NCI-H146 treated with DMSO at 0.1 percent for 48 hours (cell line): Measurements from ENCODE around the gene RILPL2.
"Not testable (repeated sequence)": the region's sequence is repeated elsewhere in the genome, so short reads cannot be mapped to it uniquely, and the experiment has no call there.

Experiments used
- DNase-seq: peaks from one replicate; lab custom pipeline; 2025; ENCODE audit not compliant: unreplicated experiment; lab: John Stamatoyannopoulos, UW

RILPL2 gene

DNA sequence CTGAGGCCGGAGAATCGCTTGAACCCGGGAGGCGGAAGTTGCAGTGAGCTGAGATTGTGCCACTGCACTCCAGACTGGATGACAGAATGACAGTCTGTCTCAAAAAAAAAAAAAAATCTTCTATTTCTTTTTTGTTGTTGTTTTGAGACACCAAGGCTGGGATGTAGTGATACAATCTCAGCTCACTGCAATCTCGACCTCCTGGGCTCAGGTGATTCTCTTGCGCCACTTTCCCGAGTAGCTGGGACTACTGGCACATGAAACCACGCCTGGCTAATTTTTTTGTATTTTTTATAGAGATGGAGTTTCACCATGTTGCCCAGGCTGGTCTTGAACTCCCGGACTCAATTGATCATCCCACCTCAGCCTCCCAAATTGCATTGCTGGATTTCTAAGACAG lies 14.2 kb upstream of the RILPL2 start:
- no peak for DNase-seq

DNA sequence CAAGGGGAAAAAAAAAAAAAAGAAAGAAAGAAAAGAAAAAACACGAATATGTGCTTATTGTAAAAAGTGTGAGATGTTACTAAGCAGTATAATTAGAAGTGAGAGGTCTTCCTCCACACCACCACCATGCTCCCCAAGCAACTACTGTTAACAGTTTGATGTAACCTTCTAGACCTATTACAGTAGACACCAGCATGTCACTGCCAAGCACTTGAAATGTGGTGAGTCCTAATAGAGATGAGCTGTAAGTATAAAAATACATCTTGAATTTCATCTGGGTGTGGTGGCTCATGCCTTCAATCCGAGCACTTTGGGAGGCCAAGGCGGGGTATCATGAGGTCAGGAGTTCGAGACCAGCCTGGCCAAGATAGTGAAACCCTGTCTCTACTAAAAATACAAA lies 13.4 kb upstream of the RILPL2 start:
- no peak for DNase-seq

DNA sequence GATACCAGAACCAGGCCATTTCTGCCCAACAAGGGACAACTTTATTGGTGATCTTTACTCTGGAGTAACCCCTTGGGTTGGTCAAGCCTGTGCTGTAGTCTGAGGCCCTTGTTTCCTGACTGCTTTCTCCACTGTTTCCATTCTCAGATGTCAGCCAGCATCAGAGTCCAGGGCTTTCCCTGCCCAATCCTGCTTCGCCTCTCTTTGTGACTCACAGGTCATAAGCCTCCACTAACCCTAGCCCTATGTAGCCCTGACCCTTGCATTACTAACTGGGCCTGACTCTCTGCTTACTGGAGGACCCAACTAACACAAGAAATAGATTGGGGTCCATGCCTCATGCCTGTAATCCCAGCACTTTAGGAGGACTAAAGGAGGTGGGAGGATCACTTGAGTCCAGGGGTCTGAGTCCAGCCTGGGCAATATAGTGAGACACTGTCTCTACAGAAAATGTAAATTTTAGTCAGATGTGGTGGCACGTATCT lies 12.8 kb upstream of the RILPL2 start:
- no peak for DNase-seq

DNA sequence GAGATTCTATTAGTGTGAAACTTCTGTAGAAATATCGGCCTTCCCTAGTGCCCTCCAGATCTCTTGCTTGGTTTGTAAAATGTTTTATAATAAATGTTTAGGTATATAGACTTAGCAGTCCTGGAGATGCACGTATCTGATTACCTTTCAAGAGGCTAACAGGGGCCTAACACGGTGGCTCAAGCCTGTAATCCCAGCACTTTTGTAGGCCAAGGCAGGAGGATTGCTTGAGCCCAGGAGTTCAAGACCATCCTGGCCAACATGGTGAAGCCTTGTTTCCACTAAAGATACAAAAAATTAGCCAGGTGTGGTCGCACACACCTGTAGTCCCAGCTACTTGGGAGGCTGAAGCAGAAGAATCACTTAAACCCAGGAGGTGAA lies 9.8 kb upstream of the RILPL2 start:
- DNase-seq: no peak

DNA sequence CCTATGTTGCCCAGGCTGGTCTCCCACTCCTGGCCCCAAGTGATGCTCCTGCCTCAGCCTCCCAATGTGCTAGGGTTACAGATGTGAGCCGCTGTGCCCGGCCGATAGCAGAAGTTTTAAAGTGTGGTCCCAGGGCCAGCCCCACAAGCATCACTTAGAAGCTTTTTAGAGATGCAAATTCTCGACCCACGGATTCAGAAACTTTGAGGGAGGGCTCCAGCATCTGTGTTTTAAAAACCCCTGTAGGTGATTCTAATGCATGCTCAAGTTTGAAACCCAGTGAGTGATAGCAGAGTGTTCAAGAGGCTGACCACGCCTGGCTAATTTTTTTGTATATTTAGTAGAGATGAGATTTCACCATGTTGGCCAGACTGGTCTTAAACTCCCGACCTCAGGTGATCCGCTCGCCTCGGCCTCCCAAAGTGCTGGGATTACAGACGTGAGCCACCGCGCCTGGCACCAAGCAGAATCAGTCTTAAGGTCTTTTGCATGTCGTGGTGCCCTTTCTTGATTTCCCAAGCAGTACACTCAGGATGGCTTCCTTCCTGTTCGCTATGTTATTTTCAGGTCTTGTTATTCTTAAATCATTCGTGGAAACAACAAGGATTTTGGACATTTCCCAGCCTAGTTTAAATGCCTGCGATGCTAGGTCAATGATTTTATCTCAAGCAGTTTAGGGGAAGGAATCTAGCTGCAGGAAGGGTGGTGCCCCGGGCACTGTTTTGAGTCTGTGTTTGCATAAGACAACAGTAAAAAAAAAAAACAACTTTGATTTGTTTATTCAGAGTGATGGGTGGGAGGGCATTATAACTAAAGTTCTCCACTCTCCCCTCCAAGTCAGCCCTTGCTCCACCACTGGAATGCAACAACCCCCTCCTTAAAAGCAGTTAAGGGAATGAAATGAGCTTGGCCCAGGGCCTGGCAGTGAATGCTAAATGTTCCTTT lies 9.2 kb upstream of the RILPL2 start:
- DNase-seq: no peak

DNA sequence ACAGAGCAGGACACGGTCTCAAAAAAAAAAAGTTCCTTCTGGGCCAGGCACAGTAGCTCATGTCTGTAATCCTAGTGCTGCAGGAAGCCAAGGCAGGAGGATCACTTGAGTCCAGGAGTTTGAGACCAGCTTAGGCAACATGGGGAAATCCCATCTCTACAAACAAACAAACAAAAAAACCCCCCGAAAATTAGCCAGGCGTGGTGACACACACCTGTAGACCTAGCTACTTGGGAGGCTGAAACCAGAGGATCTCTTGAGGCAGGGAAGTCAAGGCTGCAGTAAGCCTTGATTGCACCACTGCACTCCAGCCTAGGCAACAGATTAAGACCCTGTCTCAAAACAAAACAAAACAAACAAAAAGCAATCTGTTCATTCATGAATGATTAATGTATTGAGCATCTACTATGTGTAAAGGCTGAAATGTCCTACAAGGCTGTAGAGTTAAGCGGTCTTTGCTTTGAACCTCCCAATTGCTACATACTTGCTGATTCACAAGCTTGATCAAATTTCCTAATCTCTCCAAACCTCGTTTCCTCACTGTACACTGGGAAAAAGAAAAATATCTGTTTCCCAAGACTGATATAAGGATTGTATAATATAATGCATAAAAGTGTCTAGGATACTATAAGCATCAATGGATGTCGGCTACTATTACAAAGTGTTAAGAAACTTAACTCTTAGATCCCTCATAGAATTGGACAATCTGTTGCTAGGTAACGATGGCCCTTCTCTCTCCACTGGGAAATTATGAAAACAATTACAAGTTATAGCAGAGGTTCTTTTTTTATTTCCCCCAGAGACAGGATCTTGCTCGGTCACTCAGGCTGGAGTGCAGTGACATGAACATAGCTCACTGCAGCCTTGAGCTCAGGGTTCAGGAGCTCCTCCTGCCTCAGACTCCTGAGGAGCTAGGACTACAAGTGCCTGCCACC lies 7.9 kb upstream of the RILPL2 start:
- no peak for DNase-seq

DNA sequence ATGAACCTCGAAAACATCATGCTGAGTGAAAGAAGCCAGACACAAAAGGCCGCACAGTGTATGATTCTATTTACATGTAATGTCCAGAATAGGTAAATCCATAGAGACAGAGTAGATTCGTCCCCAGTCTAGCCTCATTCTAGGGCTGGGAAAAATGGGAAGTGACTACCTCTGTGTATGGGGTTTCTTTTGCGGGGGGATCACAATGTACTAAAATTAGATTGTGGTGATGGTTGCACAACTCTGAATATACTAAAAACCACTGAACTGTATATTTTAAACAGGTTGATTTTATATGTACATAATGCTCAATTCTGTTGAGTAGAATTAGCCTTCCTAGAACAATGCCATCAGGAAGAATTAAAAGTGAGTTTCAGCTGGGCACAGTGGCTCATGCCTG lies 6.3 kb upstream of the RILPL2 start:
- no peak for DNase-seq

DNA sequence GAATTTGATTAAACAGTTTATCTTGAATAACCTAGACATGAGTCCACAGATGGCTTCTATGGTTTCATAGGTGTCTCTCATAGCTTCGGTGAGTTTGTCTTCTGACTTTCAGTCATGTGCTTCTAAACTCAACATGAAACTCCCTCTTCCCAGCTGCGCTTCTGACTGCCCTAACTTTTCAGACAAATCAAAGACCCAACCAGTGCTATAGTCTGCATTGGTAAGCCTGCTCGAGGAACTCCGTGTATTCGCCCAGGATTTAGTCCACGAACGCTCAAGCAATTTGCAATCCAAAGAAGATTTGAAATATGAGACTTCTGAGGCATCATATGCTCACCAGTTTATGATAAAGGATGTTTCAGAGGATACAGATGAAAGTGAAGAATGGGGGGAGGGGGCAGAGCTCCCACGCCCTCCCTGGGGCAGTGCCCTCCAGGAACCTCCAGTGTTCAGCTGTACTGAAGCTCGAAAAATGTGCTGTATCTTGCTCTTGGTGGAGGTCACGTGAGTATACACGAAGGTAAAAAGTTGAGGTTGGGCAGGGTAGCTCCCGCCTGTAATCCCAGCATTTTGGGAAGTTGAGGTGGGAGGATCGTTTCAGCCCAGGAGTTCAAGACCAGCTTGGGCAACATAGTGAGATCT lies 5.2 kb upstream of the RILPL2 start:
- no peak for DNase-seq

DNA sequence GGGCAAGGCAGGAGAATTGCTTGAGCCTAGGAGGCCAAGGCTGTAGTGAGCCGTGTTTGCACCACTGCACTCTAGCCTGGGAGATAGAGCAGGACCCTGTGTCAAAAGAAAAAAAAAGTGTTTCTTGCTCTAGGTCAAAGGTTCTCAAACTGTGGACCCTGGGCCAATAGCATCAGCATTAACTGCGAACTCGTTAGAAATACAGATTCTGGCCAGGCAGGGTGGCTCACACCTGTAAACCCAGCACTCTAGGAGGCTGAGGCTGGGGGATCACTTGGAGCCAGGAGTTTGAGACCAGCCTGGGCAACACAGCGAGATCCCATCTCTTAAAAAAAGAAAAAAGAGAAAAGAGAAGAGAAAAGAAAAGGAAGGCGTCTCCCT lies 858 bp downstream of the RILPL2 start:
- DNase-seq: no peak

DNA sequence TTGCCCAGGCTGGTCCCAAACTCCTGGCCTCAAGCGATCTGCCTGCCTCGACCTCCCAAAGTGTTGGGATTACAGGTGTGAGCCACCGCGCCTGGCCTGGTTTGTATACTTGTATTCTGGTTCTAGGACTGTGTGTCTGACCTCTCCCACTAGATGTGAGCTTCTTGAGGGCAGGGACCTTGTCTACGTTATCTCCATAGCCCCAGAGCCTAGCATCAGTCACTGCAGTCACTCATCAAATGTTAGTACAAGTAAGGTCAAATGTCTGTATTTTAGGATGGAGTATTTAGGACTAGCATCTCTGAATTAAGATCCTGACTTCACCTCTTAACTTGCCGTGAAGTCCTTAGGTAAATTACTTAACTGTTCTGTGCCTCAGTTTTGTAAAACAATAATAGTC lies 2.9 kb downstream of the RILPL2 start:
- DNase-seq: no peak

DNA sequence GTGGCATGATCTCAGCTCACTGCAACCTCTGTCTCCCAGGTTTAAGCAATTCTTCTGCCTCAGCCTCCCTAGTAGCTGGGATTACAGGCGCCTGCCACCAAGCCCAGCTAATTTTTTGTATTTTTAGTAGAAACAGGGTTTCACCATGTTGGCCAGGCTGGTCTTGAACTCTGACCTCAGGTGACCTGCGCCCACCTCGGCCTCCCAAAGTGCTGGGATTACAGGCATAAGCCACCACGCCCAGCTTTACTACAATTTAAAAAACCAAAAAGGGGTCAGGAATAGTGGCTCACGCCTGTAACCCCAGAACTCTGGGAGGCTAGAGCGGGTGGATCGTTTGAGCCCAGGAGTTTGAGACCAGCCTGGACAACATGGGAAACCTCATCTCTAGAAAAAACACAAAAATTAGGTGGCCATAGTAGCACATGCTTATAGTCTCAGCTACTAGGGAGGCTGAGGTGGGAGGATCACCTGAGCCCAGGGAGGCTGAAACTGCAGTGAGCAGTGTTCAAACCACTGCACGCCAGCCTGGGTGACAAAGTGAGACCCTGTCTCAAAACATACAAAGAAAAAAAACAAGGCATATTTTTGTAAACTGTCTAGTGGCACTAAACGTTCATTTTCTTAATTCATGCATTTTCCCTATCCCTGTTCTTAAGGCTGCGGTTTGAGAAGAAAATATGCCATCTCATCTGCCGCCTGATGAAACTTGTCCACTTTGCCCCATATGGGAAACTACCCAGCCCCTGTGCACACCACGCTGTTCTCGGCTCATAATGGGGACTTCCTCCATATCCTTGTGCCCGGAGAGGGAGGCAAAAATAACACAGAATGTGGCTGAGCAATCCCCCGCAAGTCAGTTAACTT lies 4.3 kb downstream of the RILPL2 start:
- not testable (repeated sequence) for DNase-seq

DNA sequence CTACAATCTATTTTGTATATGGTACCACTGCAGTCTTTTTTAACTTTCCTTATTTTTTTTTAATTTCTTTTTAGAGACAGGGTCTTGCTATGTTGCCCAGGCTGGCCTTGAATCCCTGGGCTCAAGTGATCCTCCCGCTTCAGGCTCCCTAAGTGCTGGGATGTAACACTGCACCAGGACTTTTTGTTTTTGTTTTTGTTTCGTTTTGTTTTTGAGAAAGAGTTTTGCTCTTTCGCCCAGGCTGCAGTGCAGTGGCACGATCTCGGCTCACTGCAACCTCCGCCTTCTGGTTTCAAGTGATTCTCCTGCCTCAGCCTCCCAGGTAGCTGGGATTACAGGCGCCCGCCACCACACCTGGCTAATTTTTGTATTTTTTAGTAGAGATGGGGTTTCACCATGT lies 7.4 kb downstream of the RILPL2 start:
- not testable (repeated sequence) for DNase-seq

DNA sequence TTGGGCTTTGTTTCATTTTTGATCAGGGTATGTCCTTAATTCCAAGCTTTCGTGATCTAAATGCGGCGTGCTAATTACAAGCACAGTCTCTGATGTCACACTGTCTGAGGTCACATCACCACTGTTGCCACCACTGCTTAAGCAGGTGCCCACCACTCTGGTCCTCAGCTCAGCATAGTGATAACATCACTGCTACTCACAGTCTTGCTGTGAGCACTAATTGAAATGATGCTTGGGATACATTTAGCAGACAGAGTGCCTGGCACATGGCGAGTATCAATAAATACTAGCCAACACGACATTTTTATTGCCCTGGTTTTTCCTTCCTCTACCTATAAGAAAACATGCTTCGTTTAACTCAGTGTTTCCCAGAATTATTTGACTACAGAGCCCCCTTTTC lies 7.9 kb downstream of the RILPL2 start:
- no peak for DNase-seq

DNA sequence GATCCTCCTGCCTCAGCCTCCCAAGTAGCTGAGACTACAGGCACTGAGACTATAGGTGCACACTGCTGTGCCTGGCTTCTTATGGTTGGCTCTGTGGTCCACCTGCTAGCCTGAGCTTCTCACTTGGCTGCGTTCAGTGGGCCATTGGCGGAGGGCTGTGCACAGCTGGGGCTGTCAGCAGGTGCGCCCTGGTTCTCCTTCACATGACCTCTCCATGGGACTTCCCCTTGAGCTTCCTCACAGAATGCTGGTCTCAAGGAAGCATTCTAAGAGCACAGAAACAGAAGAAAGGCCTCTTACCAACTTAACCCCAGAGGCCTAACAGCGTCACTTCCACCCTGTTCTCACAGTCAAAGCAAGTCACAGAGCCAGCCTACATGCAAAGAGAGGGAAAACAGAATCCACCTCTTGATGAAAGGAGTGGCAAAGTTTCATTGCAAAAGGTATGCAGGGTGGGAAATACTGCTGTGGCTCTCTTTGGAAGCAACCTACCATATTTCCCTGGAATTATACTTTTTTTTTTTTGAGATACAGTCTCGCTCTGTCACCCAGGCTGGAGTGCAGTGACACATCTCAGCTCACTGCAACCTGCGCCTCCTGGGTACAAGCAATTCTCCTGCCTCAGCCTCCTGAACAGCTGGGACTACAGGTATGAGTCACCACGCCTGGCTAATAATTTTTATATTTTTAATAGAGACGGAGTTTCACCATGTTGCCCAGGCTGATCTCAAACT lies 9.3 kb downstream of the RILPL2 start:
- no peak for DNase-seq

DNA sequence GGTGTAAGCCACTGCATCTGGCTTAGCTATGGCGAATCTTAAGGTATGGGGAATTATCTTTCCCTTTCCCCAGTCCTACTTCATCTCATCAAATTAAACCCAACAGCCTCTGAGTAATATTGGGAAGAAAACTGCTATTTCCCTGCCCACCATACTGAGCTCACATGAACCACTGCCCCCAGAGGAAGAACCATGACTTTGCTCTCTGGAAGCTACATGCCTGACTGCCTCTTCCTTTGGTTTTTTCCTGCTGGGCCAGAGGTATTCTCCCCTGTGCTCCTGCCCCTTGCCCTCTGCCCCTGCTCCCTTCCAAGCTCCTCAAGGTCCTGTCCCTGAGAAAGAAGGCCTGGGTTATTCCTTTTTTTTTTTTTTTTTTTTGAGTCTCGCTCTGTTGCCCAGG lies 15.2 kb downstream of the RILPL2 start:
- DNase-seq: no peak

DNA sequence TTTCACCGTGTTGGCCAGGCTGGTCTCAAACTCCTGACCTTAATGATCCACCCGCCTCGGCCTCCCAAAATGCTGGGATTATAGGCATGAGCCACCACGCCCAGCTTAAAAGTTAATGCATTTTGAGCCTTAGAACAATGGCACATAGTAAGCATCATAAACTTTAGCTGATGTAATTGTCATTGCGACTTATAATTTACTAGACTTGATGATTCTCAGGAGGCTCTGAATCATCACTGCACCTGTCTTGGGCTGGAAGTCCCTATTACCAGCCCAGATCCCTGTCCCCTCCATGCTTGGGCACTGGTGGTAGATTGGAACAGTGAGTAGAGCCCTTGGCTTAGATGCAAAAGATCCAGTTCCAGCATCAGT lies 26.5 kb downstream of the RILPL2 start:
- DNase-seq: no peak

DNA sequence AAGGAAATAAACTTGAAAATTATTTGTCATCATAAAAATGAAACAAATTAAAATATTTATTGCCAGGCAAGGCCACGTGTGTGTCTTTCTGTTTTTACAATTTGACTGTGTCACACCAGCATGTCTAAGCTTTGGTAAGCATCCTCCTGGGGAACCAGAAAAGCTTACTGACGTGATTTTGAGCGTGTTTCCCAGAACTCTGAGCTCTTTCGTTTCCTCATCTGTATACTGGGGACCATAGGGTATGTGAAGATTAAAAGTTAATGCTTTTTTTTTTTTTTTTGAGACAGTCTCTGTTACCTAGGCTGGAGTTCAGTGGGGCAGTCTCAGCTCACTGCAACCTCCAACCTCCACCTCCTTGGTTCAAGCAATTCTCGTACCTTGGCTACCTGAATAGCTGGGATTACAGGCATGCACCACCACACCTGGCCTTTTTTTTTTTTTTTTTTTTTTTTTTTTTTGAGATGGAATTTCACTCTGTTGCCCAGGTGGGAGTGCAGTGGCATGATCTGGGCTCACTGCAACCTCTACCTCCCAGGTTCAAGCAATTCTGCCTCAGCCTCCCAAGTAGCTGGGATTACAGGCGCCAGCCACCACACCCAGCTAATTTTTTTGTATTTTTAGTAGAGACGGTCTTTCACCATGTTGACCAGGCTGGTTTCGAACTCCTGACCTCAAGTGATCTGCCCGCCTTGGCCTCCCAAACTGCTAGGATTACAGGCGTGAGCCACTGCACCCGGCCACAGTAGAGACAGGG lies 27.0 kb downstream of the RILPL2 start:
- not testable (repeated sequence) for DNase-seq

DNA sequence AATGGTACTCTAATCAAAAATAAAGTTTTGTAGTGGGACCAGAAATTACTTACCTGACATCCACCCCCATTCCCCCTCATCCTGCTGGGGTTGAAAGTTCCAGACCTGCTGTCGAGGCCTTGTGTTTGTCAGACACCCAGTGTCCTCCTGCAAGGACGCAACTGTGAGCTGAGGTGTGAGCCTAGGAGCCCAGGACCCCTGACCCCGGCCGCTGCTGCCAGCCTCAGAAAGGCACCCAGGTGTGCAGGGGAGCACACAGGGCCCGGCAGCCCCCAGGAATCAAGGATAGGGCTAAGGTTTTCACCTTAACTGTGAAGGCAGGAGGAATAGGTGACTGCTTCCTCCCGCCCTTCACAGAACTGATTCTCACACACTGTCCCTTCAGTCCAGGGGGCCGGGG lies 27.9 kb downstream of the RILPL2 start:
- DNase-seq: not testable (repeated sequence)

DNA sequence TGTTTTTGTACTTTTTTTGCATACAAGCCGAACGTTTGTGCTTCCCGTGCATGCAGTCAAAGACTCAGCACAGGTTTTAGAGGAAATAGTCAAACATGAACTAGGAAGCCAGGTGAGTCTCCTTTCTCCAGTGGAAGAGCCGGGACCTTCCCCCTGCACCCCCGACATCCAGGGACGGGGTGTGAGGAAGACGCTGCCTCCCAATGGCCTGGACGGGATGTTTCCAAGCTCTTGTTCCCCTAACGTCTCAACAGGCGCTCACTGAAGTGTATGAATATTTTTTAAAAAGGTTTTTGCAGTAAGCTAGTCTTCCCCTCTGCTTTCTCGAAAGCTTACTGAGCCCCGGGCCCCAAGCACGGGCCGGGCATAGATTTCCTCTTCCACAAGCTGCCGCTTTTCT lies 28.6 kb downstream of the RILPL2 start:
- DNase-seq: not testable (repeated sequence)
